Subcutaneous adipose tissue (tissue), 4 donors: ENCODE data around the gene TTLL10. TPM values are rescaled to one million over a fixed set of nuclear protein-coding genes. Genes with fewer than 3 reads are reported as not detected.

Source experiments
- CTCF ChIP-seq: fragments of 450-650 bp; IDR thresholded peaks from one replicate; pipeline ENCODE4 v1.5.1; 2016; ENCODE audit warnings: low read depth, mild to moderate bottlenecking, control low read depth, antibody characterized with exemption, moderate library complexity
- total RNA-seq, 4 donors: library from RNA; depleted of rRNA; stranded (reverse); fragments of >200 nt; gene quantifications; one replicate each; pipeline ENCODE4 v1.1.0, GENCODE V29; 2016

TTLL10 gene
- total RNA-seq, 4 donors from 2014 or later: 0.19 TPM; not detected in 3

- no peak for TF ChIP-seq CTCF
Measured at GRCh38 chr1:1157426-1157913, 16.2 kb upstream of the TTLL10 start.

- no peak for TF ChIP-seq CTCF
Measured at GRCh38 chr1:1157914-1158710, 15.6 kb upstream of the TTLL10 start.

DNA sequence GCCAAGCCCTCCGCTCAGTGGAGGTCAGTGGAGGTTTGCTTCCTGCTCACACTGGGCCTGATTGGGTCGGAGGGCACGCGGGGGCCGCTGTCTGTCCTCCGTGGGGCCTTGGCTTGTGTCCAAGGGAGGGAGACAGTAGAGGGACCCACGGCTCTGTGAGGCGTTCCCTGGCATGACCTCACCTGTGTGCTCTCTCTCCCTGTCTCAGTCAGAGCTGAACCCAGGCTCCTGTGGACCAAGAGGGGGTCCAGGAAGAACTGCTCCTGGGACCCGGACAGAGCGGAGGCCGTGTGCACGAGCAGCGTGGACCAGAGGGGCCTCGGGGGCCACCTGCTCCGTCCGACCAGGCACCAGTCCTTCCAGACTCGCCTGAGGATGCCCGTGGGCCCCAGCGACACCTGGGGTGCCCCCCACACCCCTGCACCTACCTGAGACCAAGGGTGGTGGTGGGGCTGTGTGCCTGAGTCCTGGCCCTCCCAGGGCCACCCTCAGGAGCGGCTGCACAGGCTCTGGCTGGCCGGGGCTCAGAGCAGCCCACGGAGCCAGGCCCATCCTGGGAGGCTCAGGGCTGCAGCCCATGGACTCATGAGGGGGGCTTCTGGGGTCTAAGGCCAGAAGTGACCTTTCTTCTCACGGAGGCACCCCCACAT, 13.3 kb upstream of the TTLL10 start:
- no peak for TF ChIP-seq CTCF

DNA sequence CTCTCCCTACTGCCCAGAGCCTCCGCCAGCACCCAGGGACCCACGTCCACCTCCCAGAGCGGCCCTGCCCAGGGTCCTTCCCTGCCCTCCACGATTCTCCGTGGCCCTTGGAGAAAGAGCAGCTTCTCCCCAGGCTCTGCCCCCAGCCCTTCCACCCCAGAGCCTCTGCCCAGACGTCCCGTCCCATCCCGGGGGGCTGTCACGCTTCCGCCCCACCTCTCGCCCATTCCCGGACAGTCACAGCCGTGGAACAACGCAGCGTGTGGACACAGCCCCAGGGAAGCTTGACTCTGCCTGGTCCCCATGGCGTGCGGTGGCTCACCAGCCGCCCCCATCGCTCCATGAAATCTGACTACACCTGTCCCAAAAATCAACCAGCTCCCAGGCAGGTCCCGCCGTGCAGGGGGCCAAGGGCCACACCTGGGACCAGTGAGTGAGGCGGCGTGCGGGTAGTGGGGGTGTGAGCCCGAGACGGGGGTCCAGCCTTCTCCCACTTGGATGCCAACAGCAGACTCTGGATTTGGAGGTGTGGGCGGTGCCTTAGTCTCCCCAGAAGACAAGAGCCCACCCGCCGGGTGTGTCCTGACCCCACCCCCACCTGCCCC, 12.5 kb upstream of the TTLL10 start:
- no peak for TF ChIP-seq CTCF

- TF ChIP-seq CTCF: no peak
Measured at GRCh38 chr1:1161683-1162079, 12.0 kb upstream of the TTLL10 start.

GRCh38 chr1:1162597-1163537, 10.8 kb upstream of the TTLL10 start:
- no peak for TF ChIP-seq CTCF
